ENCODE measurements around the gene MSANTD1.

DNA sequence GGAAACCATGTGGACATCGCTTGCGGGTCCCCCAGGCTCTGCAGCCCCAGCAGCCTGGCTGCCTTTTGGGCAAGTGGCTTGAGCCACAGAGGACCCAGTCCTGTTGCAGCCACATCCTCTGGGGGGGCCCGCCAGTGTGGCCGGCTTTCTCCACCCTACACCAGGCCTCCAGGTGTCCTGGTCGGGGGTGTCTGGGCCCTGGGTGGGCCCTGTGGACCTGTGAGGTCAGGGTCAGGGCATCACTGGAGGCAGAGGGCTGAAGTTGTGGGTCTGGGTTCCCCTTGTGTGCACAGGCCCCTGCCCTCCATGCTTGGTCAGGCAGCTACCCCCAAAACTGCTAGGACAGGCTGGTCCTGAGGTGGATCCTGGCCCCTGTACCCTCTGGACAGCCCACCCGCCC is 3.3 kb upstream of the MSANTD1 start:
- TF ChIP-seq POLR2A (IDR thresholded peaks at IDR 0.05) = no peak
- TF ChIP-seq, protein P1, sequence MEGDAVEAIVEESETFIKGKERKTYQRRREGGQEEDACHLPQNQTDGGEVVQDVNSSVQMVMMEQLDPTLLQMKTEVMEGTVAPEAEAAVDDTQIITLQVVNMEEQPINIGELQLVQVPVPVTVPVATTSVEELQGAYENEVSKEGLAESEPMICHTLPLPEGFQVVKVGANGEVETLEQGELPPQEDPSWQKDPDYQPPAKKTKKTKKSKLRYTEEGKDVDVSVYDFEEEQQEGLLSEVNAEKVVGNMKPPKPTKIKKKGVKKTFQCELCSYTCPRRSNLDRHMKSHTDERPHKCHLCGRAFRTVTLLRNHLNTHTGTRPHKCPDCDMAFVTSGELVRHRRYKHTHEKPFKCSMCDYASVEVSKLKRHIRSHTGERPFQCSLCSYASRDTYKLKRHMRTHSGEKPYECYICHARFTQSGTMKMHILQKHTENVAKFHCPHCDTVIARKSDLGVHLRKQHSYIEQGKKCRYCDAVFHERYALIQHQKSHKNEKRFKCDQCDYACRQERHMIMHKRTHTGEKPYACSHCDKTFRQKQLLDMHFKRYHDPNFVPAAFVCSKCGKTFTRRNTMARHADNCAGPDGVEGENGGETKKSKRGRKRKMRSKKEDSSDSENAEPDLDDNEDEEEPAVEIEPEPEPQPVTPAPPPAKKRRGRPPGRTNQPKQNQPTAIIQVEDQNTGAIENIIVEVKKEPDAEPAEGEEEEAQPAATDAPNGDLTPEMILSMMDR (IDR thresholded peaks at IDR 0.05) = no peak
- no peak for TF ChIP-seq EP300 (IDR thresholded peaks at IDR 0.05; ENCODE audit: low read depth)
- no peak for TF ChIP-seq POLR2AphosphoS5 (IDR thresholded peaks at IDR 0.05)
